CD1c-positive myeloid dendritic cell (primary cell): ENCODE results near the gene DCUN1D5.

Source experiments
- DNase-seq: peaks from one replicate; pipeline ENCODE4 v3.0.0-alpha.2; 2016; ENCODE audit errors: extremely low spot score

DCUN1D5 gene

GRCh38 chr11:103091801-103092524, at the start of gene DCUN1D5:
TSS of gene DCUN1D5 (minus strand) at chr11:103092160. CDS start at chr11:103091872, 288 bp downstream.
- DNase-seq: peak; percentile 97

DNA sequence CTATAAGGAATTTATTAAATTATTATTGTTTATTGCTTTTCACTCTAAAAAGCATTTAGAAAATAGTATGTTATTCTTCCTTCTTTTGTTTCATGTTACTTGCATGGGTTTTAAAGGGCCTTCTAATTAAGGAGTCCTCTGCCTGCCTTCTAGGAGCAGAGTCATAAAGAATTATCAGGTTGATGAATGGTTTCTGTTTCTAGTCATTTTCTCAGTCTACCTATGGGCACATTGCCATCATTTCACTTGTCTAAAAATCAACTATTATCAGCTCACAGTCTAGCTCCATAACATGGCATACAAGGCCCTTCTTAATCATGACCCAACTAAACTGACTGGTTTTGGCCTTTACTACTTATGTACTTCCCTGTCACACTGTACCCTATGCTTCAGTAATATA, 33.5 kb upstream of the DCUN1D5 start:
- no peak for DNase-seq

- no peak for DNase-seq
These were observed 22.9 kb upstream of the DCUN1D5 start for GRCh38 chr11:103114836-103115235.

DNA sequence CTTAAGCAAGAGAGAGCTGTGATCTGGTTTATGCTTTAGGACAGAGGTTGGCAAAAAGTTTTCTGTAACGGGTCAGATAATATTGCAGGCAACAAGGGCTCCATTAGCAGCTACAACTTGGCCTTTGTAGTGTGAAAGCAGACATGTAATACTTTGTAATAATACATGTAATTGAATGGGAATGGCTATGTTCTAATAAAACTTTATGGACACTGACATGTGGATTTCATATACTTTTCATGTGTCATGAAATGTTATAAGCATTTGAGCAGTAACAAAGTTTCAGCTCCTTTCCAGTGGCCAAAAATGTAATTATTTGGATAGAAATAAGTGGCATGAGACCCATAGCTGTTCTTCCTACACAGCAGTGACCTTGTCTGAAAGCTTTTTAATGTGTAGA, 20.4 kb upstream of the DCUN1D5 start:
- no peak for DNase-seq

DNA sequence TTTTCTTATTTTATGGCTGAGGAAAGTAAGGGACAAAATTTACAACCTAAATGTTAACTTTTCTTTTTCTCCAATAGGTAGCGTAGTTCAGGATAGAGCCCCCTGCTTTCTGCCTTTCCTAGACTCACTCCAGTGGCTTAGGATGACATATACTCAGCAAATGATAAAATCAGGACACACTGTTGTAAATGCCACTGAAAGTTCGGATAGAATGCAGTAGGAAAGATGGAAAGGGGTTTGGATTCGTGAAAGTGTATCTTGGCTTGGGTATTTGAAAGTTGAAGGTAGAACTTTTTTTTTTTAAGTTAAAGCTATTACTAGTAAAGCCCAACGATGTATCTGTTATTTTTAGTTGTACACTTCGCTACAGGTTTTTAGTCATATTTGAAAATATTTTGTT, 19.4 kb upstream of the DCUN1D5 start:
- no peak for DNase-seq

GRCh38 chr11:103110391-103110790, 18.4 kb upstream of the DCUN1D5 start:
- peak; percentile 5 for DNase-seq

DNA sequence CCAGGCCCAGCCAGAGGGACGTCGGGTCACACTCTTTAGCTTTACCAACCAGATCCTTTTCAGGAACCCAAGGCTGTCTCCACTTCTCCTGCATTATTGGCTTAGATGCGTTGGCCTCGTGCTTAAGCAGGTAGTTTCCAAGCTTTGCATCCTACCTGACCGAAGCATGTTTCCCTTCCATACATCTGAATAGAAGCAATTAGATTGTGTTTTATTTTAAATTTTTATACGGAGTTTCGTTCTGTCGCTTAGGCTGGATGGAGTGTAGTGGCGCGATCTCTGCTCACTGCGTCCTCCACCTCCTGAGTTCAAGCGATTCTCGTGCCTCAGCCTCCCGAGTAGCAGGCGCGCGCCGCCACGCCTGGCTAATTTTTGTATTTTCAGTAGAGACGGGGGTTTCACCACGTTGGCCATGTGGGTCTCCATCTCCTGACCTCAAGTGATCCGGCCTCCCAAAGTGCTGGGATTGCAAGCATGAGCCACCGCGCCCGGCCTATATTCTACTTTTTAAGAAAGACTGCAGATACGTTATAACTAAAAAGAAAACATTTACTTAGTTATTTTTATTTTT, 17.9 kb upstream of the DCUN1D5 start:
- DNase-seq: no peak

DNA sequence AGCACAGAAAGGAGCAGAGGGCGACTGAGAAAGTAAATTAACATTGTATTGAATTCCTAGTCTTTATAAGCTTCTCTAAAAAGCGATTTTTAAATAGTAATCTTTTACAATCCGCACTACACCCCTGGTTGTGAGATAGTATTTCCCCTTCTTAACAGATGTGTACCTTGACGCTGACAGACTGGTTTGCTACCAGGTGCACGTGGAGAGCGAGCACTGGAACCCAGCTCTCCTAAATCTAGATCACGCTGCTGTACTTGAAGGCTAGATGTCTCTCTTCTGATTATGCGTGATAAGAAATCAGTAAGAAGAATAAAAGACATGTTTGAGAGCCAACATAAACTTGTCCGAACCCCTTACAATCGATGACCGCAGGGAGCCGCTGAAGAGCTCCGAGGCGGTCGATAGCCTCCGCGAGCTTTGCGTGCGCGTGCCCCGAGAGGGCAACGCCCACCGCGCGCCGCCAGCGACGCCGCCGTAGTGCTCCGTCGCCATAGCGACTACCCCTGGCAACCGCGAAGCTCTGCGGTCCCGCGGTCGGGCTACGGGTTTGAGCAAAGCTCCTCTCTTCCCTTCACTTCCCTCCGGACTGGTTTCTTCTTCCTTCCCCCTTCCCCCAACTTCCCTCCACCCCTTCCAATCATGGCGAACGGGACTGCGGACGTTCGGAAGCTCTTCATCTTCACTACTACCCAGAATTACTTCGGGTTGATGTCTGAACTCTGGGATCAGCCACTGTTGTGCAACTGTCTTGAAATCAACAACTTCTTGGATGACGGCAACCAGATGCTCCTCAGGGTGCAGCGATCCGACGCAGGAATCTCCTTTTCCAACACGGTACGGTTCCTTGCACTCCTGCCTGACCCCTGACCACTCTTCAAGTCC, 17.2 kb upstream of the DCUN1D5 start, which contains the start of gene DYNC2H1:
Gene DYNC2H1, plus strand, starts transcription at position 494 of the 885 bp plus-strand sequence. Its CDS starts 149 bp downstream, at position 643.
- peak; percentile 95 for DNase-seq

- no peak for DNase-seq
These were observed 5.3 kb upstream of the DCUN1D5 start for GRCh38 chr11:103097279-103097678.

- DNase-seq: peak; percentile 46
These were observed 728 bp downstream of the DCUN1D5 start for GRCh38 chr11:103091064-103091800.

DNA sequence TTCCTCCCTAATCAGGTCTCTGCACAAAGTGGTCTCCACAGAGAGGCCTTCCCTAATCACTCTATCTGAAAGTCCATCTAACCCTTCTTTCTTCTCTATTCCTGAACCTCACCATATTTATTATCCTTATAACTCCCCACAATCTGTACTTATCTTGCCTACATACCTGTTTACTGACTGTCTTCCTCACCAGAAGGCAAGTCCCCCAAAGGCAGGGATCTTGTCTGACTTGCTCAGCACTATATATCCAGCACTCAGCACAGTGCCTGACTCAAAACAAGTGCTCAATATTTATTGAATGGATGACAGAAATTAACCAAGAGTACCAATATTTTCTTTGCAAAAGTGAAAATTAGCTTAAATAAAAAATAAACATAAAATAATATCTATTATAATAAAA, 5.5 kb downstream of the DCUN1D5 start:
- no peak for DNase-seq

- DNase-seq: no peak
These were observed 6.1 kb downstream of the DCUN1D5 start for GRCh38 chr11:103085758-103086365.

- DNase-seq: no peak
These were observed 12.1 kb downstream of the DCUN1D5 start for GRCh38 chr11:103079833-103080232.

DNA sequence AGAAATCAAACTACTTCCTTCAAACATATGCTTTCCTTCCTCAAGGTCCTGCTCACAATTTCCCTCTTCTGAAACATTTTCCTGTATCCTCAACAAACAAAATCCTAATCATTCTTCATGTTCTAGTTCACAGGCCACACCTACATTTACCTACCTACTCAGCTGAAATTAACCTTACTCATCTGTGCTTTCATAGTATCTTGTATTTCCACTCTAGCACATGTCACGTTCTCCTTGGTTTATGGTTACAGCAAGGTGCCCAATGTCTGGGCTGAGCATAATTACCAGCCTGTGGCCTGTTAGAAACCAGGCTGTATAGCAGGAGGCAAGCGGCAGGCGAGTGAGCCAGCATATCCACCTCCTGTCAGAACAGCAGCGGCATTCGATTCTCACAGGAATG, 13.2 kb downstream of the DCUN1D5 start:
- DNase-seq: no peak

GRCh38 chr11:103077554-103077953, 14.4 kb downstream of the DCUN1D5 start:
- peak; percentile 43 for DNase-seq

DNA sequence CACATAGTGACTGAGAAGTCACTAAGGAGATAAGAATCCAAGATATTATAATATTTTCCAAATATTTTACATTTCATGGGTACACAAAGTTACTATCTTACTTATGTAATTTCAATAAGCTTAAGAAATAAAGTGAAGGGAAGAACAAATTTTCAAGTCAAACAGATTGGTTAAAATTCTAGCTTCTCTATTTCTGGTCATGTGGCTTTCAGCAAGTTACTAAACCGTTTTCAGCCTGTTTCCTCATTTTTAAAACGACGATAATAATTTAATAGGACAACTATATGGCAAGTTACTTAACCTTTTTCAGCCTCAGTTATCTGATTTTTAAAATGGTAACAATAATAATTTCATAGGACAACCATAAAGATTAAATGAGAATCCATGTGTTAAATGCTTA, 15.6 kb downstream of the DCUN1D5 start:
- peak; percentile 38 for DNase-seq

DNA sequence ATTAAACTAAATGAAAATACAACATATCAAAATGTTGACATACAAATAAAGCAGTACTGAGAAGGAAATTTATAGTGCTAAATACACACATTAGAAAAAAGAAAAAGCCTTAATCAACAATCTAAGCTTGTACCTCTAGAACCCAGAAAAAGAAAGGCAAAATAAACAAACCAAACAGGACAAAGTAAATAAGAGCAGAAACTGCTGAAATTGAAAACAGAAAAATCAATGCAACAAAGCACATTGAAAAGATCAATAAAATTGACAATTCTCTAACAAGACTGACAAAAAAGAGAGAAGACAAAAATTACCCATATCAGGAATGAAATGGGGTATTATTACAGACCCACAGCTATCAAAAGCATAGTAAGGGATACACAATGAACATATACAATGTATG, 21.0 kb downstream of the DCUN1D5 start:
- no peak for DNase-seq

GRCh38 chr11:103070142-103070541, 21.8 kb downstream of the DCUN1D5 start:
- DNase-seq: no peak

- DNase-seq: no peak
These were observed 22.6 kb downstream of the DCUN1D5 start for GRCh38 chr11:103069367-103069766.

- DNase-seq: no peak
These were observed 24.8 kb downstream of the DCUN1D5 start for GRCh38 chr11:103067118-103067517.

DNA sequence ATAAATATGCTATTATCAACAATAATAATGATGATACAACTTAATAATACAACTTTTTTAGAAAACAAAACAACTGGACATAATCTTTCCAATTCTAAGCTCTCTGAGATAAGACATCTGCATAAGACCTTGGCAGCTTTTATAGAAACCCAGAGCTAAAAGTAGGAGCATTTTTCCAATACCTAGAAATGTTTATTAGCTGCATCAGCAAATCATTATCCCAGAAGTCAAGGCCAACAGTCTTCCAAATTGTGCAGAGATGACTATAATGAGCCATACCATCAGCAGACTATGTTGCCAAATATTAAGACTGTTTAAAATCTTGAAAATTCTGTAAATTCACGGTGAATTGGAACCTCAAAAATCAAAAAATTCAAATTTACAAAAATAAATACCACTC, 30.3 kb downstream of the DCUN1D5 start:
- DNase-seq: no peak
